Measurements from ENCODE around the gene NPRL2. TPM values are rescaled to one million over a fixed set of nuclear protein-coding genes. Genes with fewer than 3 reads are reported as not detected.

The NPRL2 gene
- total and polyA plus RNA-seq, 2 experiments from 2014 or later = 22.3 to 27.7 TPM

DNA sequence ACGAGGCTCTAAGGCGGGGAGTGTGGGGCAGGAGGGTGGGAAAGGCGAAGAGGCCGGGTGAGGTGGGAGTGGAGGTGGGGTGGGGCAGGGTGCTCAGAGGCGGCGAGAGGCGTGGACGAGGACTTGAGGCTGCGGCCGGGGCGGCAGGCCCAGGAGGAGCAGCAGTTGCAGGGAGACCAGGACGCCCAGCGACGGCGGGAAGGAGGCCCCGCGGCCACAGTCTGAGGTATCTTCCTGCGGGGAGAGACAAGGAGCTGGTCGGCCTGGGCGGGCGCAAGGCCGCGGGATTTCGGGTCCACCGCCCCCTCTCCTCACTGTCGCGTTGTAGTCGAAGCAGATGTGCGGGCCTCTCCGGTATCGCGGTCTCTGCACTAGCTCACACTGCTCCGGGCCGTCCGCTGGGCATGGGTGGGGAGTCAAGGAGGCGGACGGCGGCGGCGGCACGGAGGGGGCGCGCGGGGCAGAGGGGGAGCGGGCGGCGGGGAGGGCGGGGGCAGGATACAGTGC lies 14.1 kb upstream of the NPRL2 start (continued):
- TF ChIP-seq ZNF462 (CRISPR knock-in tag; IDR thresholded peaks at IDR 0.05) = no peak
- TF ChIP-seq, protein P1, sequence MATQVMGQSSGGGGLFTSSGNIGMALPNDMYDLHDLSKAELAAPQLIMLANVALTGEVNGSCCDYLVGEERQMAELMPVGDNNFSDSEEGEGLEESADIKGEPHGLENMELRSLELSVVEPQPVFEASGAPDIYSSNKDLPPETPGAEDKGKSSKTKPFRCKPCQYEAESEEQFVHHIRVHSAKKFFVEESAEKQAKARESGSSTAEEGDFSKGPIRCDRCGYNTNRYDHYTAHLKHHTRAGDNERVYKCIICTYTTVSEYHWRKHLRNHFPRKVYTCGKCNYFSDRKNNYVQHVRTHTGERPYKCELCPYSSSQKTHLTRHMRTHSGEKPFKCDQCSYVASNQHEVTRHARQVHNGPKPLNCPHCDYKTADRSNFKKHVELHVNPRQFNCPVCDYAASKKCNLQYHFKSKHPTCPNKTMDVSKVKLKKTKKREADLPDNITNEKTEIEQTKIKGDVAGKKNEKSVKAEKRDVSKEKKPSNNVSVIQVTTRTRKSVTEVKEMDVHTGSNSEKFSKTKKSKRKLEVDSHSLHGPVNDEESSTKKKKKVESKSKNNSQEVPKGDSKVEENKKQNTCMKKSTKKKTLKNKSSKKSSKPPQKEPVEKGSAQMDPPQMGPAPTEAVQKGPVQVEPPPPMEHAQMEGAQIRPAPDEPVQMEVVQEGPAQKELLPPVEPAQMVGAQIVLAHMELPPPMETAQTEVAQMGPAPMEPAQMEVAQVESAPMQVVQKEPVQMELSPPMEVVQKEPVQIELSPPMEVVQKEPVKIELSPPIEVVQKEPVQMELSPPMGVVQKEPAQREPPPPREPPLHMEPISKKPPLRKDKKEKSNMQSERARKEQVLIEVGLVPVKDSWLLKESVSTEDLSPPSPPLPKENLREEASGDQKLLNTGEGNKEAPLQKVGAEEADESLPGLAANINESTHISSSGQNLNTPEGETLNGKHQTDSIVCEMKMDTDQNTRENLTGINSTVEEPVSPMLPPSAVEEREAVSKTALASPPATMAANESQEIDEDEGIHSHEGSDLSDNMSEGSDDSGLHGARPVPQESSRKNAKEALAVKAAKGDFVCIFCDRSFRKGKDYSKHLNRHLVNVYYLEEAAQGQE (IDR thresholded peaks at IDR 0.05; ENCODE audit: unreplicated experiment) = no peak
- TF ChIP-seq, protein P2, sequence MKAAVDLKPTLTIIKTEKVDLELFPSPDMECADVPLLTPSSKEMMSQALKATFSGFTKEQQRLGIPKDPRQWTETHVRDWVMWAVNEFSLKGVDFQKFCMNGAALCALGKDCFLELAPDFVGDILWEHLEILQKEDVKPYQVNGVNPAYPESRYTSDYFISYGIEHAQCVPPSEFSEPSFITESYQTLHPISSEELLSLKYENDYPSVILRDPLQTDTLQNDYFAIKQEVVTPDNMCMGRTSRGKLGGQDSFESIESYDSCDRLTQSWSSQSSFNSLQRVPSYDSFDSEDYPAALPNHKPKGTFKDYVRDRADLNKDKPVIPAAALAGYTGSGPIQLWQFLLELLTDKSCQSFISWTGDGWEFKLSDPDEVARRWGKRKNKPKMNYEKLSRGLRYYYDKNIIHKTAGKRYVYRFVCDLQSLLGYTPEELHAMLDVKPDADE (IDR thresholded peaks at IDR 0.05) = no peak

- H3K4me1 Mint-ChIP-seq = peaks cover 22% of the 10 kb centered on the region
- peak overlapping the region; percentile 72 for H3K4me2 ChIP-seq
- ATAC-seq (peak; percentile 1), DNase-seq (ENCODE audit: low spot score) (no peak)
- H2AFZ ChIP-seq = peak overlapping the region; percentile 93
- H3K27me3 Mint-ChIP-seq (ENCODE audit: insufficient read depth, low read depth, poor library complexity) = peaks cover 18% of the 10 kb centered on the region
- H3K79me2 ChIP-seq (replicated peaks; ENCODE audit: insufficient read depth) = peaks cover 21% of the 10 kb centered on the region
- H3K27ac ChIP-seq (ENCODE audit: low read depth) = no peak overlapping the region
- H4K20me1 ChIP-seq (replicated peaks; ENCODE audit: insufficient read depth) = peaks cover 24% of the 10 kb centered on the region
- no peaks in the 10 kb centered on the region; the same call in 2 of the 3 replicates for H3K9me3 Mint-ChIP-seq
- H3F3A ChIP-seq (replicated peaks; ENCODE audit: low read depth) = no peaks in the 10 kb centered on the region
- no peaks in the 10 kb centered on the region for H3K9me2 ChIP-seq (ENCODE audit: insufficient read depth)
- no peaks in the 10 kb centered on the region for H3K36me3 ChIP-seq (ENCODE audit: insufficient read depth)
- TF ChIP-seq POLR2AphosphoS5 (IDR thresholded peaks at IDR 0.05; ENCODE audit: low read depth) (peak; percentile 14; the same call in 1 of the 2 replicates), STAT1 (IDR thresholded peaks at IDR 0.05; ENCODE audit: unreplicated experiment) (no peak)
- peaks cover 11% of the 10 kb centered on the region; the same call in 1 of the 2 replicates for H3K27me3 ChIP-seq (ENCODE audit: insufficient read depth)
- no peak overlapping the region for H3K27ac Mint-ChIP-seq
- peak overlapping the region; percentile 93 for H3K4me3 Mint-ChIP-seq
- H3K4me1 ChIP-seq (ENCODE audit: insufficient read depth) = peaks cover 10% of the 10 kb centered on the region; the same call in 1 of the 2 replicates
- H3K4me3 ChIP-seq = peak overlapping the region; percentile 75
- peaks cover 2% of the 10 kb centered on the region; the same call in 1 of the 3 replicates for H3K36me3 Mint-ChIP-seq (ENCODE audit: low read depth)
Measured at GRCh38 chr3:50359760-50360110, 9.2 kb upstream of the NPRL2 start.
